GM23338 (cell line): Measurements from ENCODE around the gene BRAF. TPM values are rescaled to one million over a fixed set of nuclear protein-coding genes. Genes with fewer than 3 reads are reported as not detected.

Experiments used
- ATAC-seq: fragments of 200-7000 bp; cut with Tn5 transposase; 3 replicates; pipeline ENCODE4 v1.9.1; 2020
- DNase-seq: peaks from one replicate; pipeline ENCODE4 v3.0.0-alpha.2; 2015; ENCODE audit warnings: low spot score
- H2AFZ ChIP-seq: fragments of 200-600 bp; sonication (generic); 2 replicates; pipeline ENCODE4 v1.8.0; 2016; ENCODE audit warnings: antibody characterized with exemption, mild to moderate bottlenecking, moderate library complexity
- H3F3A ChIP-seq: fragments of 200-600 bp; sonication (generic); replicated peaks from 2 replicates; pipeline ENCODE4 v1.8.0; 2017; ENCODE audit warnings: antibody characterized with exemption, mixed run types, low read depth
- H3K27ac ChIP-seq: fragments of 200-600 bp; sonication (generic); 2 replicates; pipeline ENCODE4 v1.6.1; 2016; ENCODE audit warnings: low read depth
- H3K27me3 ChIP-seq: fragments of 200-600 bp; sonication (generic); 2 replicates; pipeline ENCODE4 v1.8.0; 2016; ENCODE audit warnings: mild to moderate bottlenecking, mixed run types, moderate library complexity; ENCODE audit not compliant: insufficient read depth
- H3K36me3 ChIP-seq: fragments of 200-600 bp; sonication (generic); 2 replicates; pipeline ENCODE4 v1.8.0; 2016; ENCODE audit warnings: mild to moderate bottlenecking; ENCODE audit not compliant: insufficient read depth
- H3K4me1 ChIP-seq: fragments of 200-600 bp; sonication (generic); 2 replicates; pipeline ENCODE4 v1.8.0; 2016; ENCODE audit warnings: mild to moderate bottlenecking, moderate library complexity; ENCODE audit not compliant: insufficient read depth
- H3K4me2 ChIP-seq: fragments of 200-600 bp; sonication (generic); 2 replicates; pipeline ENCODE4 v1.7.1; 2017; ENCODE audit warnings: mixed run types
- H3K4me3 ChIP-seq: fragments of 200-600 bp; sonication (generic); 2 replicates; pipeline ENCODE4 v1.6.1; 2016; ENCODE audit warnings: mixed run types
- H3K79me2 ChIP-seq: fragments of 200-600 bp; sonication (generic); replicated peaks from 2 replicates; pipeline ENCODE4 v1.8.0; 2017; ENCODE audit warnings: mild to moderate bottlenecking; ENCODE audit not compliant: insufficient read depth
- H3K9me2 ChIP-seq: fragments of 200-600 bp; sonication (generic); 2 replicates; pipeline ENCODE4 v1.8.0; 2017; ENCODE audit not compliant: insufficient read depth
- H4K20me1 ChIP-seq: fragments of 200-600 bp; sonication (generic); replicated peaks from 2 replicates; pipeline ENCODE4 v1.8.0; 2017; ENCODE audit warnings: mild to moderate bottlenecking; ENCODE audit not compliant: insufficient read depth
- H3K27ac Mint-ChIP-seq: 2 replicates; pipeline ENCODE4 v1.8.0; 2020; ENCODE audit warnings: inconsistent platforms, mild to moderate bottlenecking, moderate library complexity, mixed read lengths
- H3K27me3 Mint-ChIP-seq: 3 replicates; pipeline ENCODE4 v1.8.0; 2022; ENCODE audit warnings: low read depth, mild to moderate bottlenecking, moderate library complexity, mixed read lengths, inconsistent platforms; ENCODE audit not compliant: insufficient read depth, poor library complexity
- H3K36me3 Mint-ChIP-seq: 3 replicates; pipeline ENCODE4 v1.8.0; 2021; ENCODE audit warnings: low read depth, mild to moderate bottlenecking, inconsistent platforms, moderate library complexity, mixed read lengths
- H3K4me1 Mint-ChIP-seq: 3 replicates; pipeline ENCODE4 v1.8.0; 2020; ENCODE audit warnings: mild to moderate bottlenecking, inconsistent platforms, mixed read lengths
- H3K4me3 Mint-ChIP-seq: 3 replicates; pipeline ENCODE4 v1.8.0; 2021; ENCODE audit warnings: moderate library complexity, mild to moderate bottlenecking, inconsistent platforms, mixed read lengths
- H3K9me3 Mint-ChIP-seq: 3 replicates; pipeline ENCODE4 v1.8.0; 2020; ENCODE audit warnings: moderate library complexity, mild to moderate bottlenecking, inconsistent platforms, mixed read lengths
- CREB1 ChIP-seq: fragments of 250-450 bp; sonication (Bioruptor Pico); IDR thresholded peaks from 2 replicates; pipeline ENCODE4 v1.5.0; 2020; ENCODE audit warnings: low read depth, mild to moderate bottlenecking, moderate library complexity
- EZH2 ChIP-seq: fragments of 200-600 bp; sonication (generic); IDR thresholded peaks from one replicate; pipeline ENCODE4 v1.8.0; 2017; ENCODE audit warnings: antibody characterized with exemption, mild to moderate bottlenecking, low read depth; ENCODE audit not compliant: unreplicated experiment
- EZH2phosphoT487 ChIP-seq: fragments of 200-600 bp; sonication (generic); IDR thresholded peaks from one replicate; pipeline ENCODE4 v1.8.1; 2018; ENCODE audit warnings: antibody characterized with exemption; ENCODE audit not compliant: unreplicated experiment
- JUNB ChIP-seq: IDR thresholded peaks from one replicate; pipeline ENCODE4 v1.6.1; 2016; ENCODE audit warnings: antibody characterized with exemption; ENCODE audit not compliant: unreplicated experiment
- NANOG ChIP-seq: IDR thresholded peaks from 2 replicates; pipeline ENCODE4 v1.6.1; 2016; ENCODE audit warnings: antibody characterized with exemption, borderline replicate concordance
- POLR2AphosphoS5 ChIP-seq: IDR thresholded peaks from 2 replicates; pipeline ENCODE4 v1.6.1; 2016; ENCODE audit warnings: antibody characterized with exemption, low read depth
- STAT1 ChIP-seq: IDR thresholded peaks from one replicate; pipeline ENCODE4 v1.6.1; 2016; ENCODE audit warnings: antibody characterized with exemption; ENCODE audit not compliant: unreplicated experiment
- ZNF114 ChIP-seq: fragments of 250-450 bp; sonication (Bioruptor Pico); IDR thresholded peaks from 2 replicates; pipeline ENCODE4 v1.5.0; 2020; ENCODE audit warnings: mild to moderate bottlenecking, moderate library complexity
- ZNF331 ChIP-seq: fragments of 250-450 bp; sonication (Bioruptor Pico); IDR thresholded peaks from 2 replicates; pipeline ENCODE4 v1.5.0; 2020; ENCODE audit warnings: low read depth, mild to moderate bottlenecking, moderate library complexity
- polyA plus RNA-seq: library from polyadenylated mRNA; unstranded; fragments of >200 nt; fragmentation: Nextera tagmentation; extraction: Ambion mirVana; gene quantifications from 2 replicates; pipeline ENCODE4 v1.2.1, GENCODE V29; 2016
- total RNA-seq: library from RNA; depleted of rRNA; stranded (reverse); fragments of >200 nt; shearing (Covaris generic); gene quantifications from 2 replicates; pipeline ENCODE4 v1.2.3, GENCODE V29; 2014
- TF ChIP-seq, protein P1 (sequence below), 2 experiments: fragments of 200-600 bp in 1 of 2; sonication (generic) in 1 of 2; conservative IDR thresholded peaks; 2 replicates each; pipeline versions ENCODE4 v1.5.1 to v1.6.1; 2016 to 2017; ENCODE audit warnings: antibody characterized with exemption in 2 of 2, low read depth in 2 of 2, mild to moderate bottlenecking in 2 of 2, moderate library complexity in 1 of 2
- TF ChIP-seq, protein P2 (sequence below): IDR thresholded peaks from 2 replicates; pipeline ENCODE4 v1.6.1; 2016; ENCODE audit warnings: antibody characterized with exemption
- TF ChIP-seq, protein P3 (sequence below): fragments of 250-450 bp; sonication (Bioruptor Pico); IDR thresholded peaks from 2 replicates; pipeline ENCODE4 v1.5.0; 2020; ENCODE audit warnings: mild to moderate bottlenecking, moderate library complexity
- TF ChIP-seq, protein P4 (sequence below): IDR thresholded peaks from one replicate; pipeline ENCODE4 v1.6.1; 2018; ENCODE audit warnings: antibody characterized with exemption; ENCODE audit not compliant: unreplicated experiment

BRAF gene
- total and polyA plus RNA-seq, 2 experiments from 2014 or later, result 14.6 to 36.8 TPM

DNA sequence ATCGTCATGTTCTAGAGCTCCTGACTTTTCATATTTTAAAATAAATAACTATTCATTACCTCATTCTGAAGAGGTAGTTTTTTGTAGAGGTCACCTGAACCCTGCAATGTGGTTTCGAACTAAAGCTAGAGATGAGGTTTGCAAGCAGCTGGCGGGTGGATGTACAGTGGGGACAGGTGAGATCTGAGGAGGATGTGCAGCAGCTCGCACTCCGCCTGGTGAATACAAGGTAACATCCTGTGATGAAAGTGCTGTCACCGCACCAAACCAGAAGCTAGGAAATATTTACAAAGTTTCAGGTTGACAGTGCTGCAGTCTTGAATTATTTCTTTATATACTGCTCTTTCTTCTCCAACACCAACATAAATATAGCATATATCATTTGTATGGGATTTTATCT, 201.7 kb downstream of the BRAF start:
- H3K27me3 Mint-ChIP-seq, result peaks cover 2% of the 10 kb centered on the region

More for the DNA sequence above, 201.7 kb downstream of the BRAF start:
- ATAC-seq (no peak), DNase-seq (no peak)
- Histone ChIP-seq H3K4me1 (no peaks in the 10 kb centered on the region), H3K9me2 (no peaks in the 10 kb centered on the region), H3K27me3 (no peaks in the 10 kb centered on the region), H4K20me1 (no peaks in the 10 kb centered on the region), H3K27ac (no peak overlapping the region), H3K4me3 (no peak overlapping the region), H3K36me3 (no peaks in the 10 kb centered on the region), H3F3A (no peaks in the 10 kb centered on the region), H3K4me2 (no peak overlapping the region), H3K79me2 (no peaks in the 10 kb centered on the region), H2AFZ (no peak overlapping the region)
- TF ChIP-seq, protein P1, sequence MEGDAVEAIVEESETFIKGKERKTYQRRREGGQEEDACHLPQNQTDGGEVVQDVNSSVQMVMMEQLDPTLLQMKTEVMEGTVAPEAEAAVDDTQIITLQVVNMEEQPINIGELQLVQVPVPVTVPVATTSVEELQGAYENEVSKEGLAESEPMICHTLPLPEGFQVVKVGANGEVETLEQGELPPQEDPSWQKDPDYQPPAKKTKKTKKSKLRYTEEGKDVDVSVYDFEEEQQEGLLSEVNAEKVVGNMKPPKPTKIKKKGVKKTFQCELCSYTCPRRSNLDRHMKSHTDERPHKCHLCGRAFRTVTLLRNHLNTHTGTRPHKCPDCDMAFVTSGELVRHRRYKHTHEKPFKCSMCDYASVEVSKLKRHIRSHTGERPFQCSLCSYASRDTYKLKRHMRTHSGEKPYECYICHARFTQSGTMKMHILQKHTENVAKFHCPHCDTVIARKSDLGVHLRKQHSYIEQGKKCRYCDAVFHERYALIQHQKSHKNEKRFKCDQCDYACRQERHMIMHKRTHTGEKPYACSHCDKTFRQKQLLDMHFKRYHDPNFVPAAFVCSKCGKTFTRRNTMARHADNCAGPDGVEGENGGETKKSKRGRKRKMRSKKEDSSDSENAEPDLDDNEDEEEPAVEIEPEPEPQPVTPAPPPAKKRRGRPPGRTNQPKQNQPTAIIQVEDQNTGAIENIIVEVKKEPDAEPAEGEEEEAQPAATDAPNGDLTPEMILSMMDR (conservative IDR thresholded peaks at IDR 0.05; ENCODE audit: low read depth in 2 of 2), result no peak
- TF ChIP-seq EZH2phosphoT487 (no peak), POLR2AphosphoS5 (no peak), EZH2 (no peak), ZNF114 (CRISPR knock-in tag) (no peak), ZNF331 (CRISPR knock-in tag) (no peak), JUNB (no peak), NANOG (no peak), STAT1 (no peak), CREB1 (CRISPR knock-in tag) (no peak)
- TF ChIP-seq, protein P2, sequence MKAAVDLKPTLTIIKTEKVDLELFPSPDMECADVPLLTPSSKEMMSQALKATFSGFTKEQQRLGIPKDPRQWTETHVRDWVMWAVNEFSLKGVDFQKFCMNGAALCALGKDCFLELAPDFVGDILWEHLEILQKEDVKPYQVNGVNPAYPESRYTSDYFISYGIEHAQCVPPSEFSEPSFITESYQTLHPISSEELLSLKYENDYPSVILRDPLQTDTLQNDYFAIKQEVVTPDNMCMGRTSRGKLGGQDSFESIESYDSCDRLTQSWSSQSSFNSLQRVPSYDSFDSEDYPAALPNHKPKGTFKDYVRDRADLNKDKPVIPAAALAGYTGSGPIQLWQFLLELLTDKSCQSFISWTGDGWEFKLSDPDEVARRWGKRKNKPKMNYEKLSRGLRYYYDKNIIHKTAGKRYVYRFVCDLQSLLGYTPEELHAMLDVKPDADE, result no peak
- TF ChIP-seq, protein P3, sequence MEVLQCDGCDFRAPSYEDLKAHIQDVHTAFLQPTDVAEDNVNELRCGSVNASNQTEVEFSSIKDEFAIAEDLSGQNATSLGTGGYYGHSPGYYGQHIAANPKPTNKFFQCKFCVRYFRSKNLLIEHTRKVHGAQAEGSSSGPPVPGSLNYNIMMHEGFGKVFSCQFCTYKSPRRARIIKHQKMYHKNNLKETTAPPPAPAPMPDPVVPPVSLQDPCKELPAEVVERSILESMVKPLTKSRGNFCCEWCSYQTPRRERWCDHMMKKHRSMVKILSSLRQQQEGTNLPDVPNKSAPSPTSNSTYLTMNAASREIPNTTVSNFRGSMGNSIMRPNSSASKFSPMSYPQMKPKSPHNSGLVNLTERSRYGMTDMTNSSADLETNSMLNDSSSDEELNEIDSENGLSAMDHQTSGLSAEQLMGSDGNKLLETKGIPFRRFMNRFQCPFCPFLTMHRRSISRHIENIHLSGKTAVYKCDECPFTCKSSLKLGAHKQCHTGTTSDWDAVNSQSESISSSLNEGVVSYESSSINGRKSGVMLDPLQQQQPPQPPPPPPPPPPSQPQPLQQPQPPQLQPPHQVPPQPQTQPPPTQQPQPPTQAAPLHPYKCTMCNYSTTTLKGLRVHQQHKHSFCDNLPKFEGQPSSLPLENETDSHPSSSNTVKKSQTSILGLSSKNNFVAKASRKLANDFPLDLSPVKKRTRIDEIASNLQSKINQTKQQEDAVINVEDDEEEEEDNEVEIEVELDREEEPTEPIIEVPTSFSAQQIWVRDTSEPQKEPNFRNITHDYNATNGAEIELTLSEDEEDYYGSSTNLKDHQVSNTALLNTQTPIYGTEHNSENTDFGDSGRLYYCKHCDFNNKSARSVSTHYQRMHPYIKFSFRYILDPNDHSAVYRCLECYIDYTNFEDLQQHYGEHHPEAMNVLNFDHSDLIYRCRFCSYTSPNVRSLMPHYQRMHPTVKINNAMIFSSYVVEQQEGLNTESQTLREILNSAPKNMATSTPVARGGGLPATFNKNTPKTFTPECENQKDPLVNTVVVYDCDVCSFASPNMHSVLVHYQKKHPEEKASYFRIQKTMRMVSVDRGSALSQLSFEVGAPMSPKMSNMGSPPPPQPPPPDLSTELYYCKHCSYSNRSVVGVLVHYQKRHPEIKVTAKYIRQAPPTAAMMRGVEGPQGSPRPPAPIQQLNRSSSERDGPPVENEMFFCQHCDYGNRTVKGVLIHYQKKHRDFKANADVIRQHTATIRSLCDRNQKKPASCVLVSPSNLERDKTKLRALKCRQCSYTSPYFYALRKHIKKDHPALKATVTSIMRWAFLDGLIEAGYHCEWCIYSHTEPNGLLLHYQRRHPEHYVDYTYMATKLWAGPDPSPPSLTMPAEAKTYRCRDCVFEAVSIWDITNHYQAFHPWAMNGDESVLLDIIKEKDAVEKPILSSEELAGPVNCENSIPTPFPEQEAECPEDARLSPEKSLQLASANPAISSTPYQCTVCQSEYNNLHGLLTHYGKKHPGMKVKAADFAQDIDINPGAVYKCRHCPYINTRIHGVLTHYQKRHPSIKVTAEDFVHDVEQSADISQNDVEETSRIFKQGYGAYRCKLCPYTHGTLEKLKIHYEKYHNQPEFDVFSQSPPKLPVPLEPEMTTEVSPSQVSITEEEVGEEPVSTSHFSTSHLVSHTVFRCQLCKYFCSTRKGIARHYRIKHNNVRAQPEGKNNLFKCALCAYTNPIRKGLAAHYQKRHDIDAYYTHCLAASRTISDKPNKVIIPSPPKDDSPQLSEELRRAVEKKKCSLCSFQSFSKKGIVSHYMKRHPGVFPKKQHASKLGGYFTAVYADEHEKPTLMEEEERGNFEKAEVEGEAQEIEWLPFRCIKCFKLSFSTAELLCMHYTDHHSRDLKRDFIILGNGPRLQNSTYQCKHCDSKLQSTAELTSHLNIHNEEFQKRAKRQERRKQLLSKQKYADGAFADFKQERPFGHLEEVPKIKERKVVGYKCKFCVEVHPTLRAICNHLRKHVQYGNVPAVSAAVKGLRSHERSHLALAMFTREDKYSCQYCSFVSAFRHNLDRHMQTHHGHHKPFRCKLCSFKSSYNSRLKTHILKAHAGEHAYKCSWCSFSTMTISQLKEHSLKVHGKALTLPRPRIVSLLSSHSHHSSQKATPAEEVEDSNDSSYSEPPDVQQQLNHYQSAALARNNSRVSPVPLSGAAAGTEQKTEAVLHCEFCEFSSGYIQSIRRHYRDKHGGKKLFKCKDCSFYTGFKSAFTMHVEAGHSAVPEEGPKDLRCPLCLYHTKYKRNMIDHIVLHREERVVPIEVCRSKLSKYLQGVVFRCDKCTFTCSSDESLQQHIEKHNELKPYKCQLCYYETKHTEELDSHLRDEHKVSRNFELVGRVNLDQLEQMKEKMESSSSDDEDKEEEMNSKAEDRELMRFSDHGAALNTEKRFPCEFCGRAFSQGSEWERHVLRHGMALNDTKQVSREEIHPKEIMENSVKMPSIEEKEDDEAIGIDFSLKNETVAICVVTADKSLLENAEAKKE (CRISPR knock-in tag), result no peak
- TF ChIP-seq, protein P4, sequence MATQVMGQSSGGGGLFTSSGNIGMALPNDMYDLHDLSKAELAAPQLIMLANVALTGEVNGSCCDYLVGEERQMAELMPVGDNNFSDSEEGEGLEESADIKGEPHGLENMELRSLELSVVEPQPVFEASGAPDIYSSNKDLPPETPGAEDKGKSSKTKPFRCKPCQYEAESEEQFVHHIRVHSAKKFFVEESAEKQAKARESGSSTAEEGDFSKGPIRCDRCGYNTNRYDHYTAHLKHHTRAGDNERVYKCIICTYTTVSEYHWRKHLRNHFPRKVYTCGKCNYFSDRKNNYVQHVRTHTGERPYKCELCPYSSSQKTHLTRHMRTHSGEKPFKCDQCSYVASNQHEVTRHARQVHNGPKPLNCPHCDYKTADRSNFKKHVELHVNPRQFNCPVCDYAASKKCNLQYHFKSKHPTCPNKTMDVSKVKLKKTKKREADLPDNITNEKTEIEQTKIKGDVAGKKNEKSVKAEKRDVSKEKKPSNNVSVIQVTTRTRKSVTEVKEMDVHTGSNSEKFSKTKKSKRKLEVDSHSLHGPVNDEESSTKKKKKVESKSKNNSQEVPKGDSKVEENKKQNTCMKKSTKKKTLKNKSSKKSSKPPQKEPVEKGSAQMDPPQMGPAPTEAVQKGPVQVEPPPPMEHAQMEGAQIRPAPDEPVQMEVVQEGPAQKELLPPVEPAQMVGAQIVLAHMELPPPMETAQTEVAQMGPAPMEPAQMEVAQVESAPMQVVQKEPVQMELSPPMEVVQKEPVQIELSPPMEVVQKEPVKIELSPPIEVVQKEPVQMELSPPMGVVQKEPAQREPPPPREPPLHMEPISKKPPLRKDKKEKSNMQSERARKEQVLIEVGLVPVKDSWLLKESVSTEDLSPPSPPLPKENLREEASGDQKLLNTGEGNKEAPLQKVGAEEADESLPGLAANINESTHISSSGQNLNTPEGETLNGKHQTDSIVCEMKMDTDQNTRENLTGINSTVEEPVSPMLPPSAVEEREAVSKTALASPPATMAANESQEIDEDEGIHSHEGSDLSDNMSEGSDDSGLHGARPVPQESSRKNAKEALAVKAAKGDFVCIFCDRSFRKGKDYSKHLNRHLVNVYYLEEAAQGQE, result no peak
- Mint-ChIP-seq H3K4me1 (no peaks in the 10 kb centered on the region), H3K36me3 (no peaks in the 10 kb centered on the region), H3K27ac (no peak overlapping the region), H3K4me3 (no peak overlapping the region), H3K9me3 (no peaks in the 10 kb centered on the region)
